Stimulated activated CD4-positive, alpha-beta T cell treated with anti-CD3 and anti-CD28 coated beads, Interleukin-12 subunit alpha, Interleukin-12 subunit beta, amount 100 ng/mL, for 48 hours (primary cell): ENCODE results near the gene WDR43.

ENCODE experiments used
- DNase-seq, 3 donors: peaks; one replicate each; pipeline ENCODE4 v3.0.0-alpha.2; 2020; ENCODE audit warnings: low read depth in 2 of 3, low spot score in 1 of 3

Gene WDR43

GRCh38 chr2:28906821-28907220, 12.4 kb downstream of the WDR43 start:
- no peak for DNase-seq

- no peak for DNase-seq
These were observed 13.7 kb downstream of the WDR43 start for GRCh38 chr2:28908172-28908571.

- DNase-seq, result no peak
These were observed 15.3 kb downstream of the WDR43 start for GRCh38 chr2:28909655-28910353.

GRCh38 chr2:28915939-28916338, 21.5 kb downstream of the WDR43 start:
- DNase-seq, result no peak

GRCh38 chr2:28926847-28927246, 32.4 kb downstream of the WDR43 start:
- no peak for DNase-seq

- no peak for DNase-seq
These were observed 33.0 kb downstream of the WDR43 start for GRCh38 chr2:28927469-28927868.

GRCh38 chr2:28927878-28928277, 33.4 kb downstream of the WDR43 start:
- DNase-seq, result no peak

- DNase-seq, result no peak
These were observed 35.1 kb downstream of the WDR43 start for GRCh38 chr2:28929581-28929980.

GRCh38 chr2:28930205-28930604, 35.7 kb downstream of the WDR43 start:
- DNase-seq, result no peak

- no peak for DNase-seq
These were observed 40.3 kb downstream of the WDR43 start for GRCh38 chr2:28934769-28935168.

GRCh38 chr2:28941008-28941407, 46.5 kb downstream of the WDR43 start:
- DNase-seq, result no peak

- DNase-seq, result no peak
These were observed 50.2 kb downstream of the WDR43 start for GRCh38 chr2:28944535-28945248.

- no peak for DNase-seq
These were observed 53.7 kb downstream of the WDR43 start for GRCh38 chr2:28948160-28948559.

- no peak for DNase-seq
These were observed 54.7 kb downstream of the WDR43 start for GRCh38 chr2:28949190-28949589.

GRCh38 chr2:28949617-28950305, 55.3 kb downstream of the WDR43 start:
- no peak for DNase-seq

- DNase-seq, result no peak
These were observed 56.6 kb downstream of the WDR43 start for GRCh38 chr2:28950941-28951630.

GRCh38 chr2:28951910-28952835, 57.7 kb downstream of the WDR43 start:
- DNase-seq, result no peak

GRCh38 chr2:28952836-28953211, 58.4 kb downstream of the WDR43 start:
- DNase-seq, result no peak

GRCh38 chr2:28955467-28955866, 61.0 kb downstream of the WDR43 start:
- no peak for DNase-seq

- DNase-seq, result peak in 2 of 3 donors; percentile 31 to 34
These were observed 62.0 kb downstream of the WDR43 start for GRCh38 chr2:28956415-28956826.

- DNase-seq, result peak in 1 of 3 donors; percentile 12
These were observed 62.4 kb downstream of the WDR43 start for GRCh38 chr2:28956890-28957289.
